GM23338 (cell line): Measurements from ENCODE around the gene SIN3B. TPM values are rescaled to one million over a fixed set of nuclear protein-coding genes. Genes with fewer than 3 reads are reported as not detected.
A peak's percentile ranks its signal among the peaks of the same experiment; 100 is the strongest.

Source experiments
- ATAC-seq: fragments of 200-7000 bp; cut with Tn5 transposase; 3 replicates; pipeline ENCODE4 v1.9.1; 2020
- DNase-seq: peaks from one replicate; pipeline ENCODE4 v3.0.0-alpha.2; 2015; ENCODE audit warnings: low spot score
- H2AFZ ChIP-seq: fragments of 200-600 bp; sonication (generic); 2 replicates; pipeline ENCODE4 v1.8.0; 2016; ENCODE audit warnings: antibody characterized with exemption, mild to moderate bottlenecking, moderate library complexity
- H3F3A ChIP-seq: fragments of 200-600 bp; sonication (generic); replicated peaks from 2 replicates; pipeline ENCODE4 v1.8.0; 2017; ENCODE audit warnings: antibody characterized with exemption, mixed run types, low read depth
- H3K27ac ChIP-seq: fragments of 200-600 bp; sonication (generic); 2 replicates; pipeline ENCODE4 v1.6.1; 2016; ENCODE audit warnings: low read depth
- H3K27me3 ChIP-seq: fragments of 200-600 bp; sonication (generic); 2 replicates; pipeline ENCODE4 v1.8.0; 2016; ENCODE audit warnings: mild to moderate bottlenecking, mixed run types, moderate library complexity; ENCODE audit not compliant: insufficient read depth
- H3K36me3 ChIP-seq: fragments of 200-600 bp; sonication (generic); 2 replicates; pipeline ENCODE4 v1.8.0; 2016; ENCODE audit warnings: mild to moderate bottlenecking; ENCODE audit not compliant: insufficient read depth
- H3K4me1 ChIP-seq: fragments of 200-600 bp; sonication (generic); 2 replicates; pipeline ENCODE4 v1.8.0; 2016; ENCODE audit warnings: mild to moderate bottlenecking, moderate library complexity; ENCODE audit not compliant: insufficient read depth
- H3K4me2 ChIP-seq: fragments of 200-600 bp; sonication (generic); 2 replicates; pipeline ENCODE4 v1.7.1; 2017; ENCODE audit warnings: mixed run types
- H3K4me3 ChIP-seq: fragments of 200-600 bp; sonication (generic); 2 replicates; pipeline ENCODE4 v1.6.1; 2016; ENCODE audit warnings: mixed run types
- H3K79me2 ChIP-seq: fragments of 200-600 bp; sonication (generic); replicated peaks from 2 replicates; pipeline ENCODE4 v1.8.0; 2017; ENCODE audit warnings: mild to moderate bottlenecking; ENCODE audit not compliant: insufficient read depth
- H3K9me2 ChIP-seq: fragments of 200-600 bp; sonication (generic); 2 replicates; pipeline ENCODE4 v1.8.0; 2017; ENCODE audit not compliant: insufficient read depth
- H4K20me1 ChIP-seq: fragments of 200-600 bp; sonication (generic); replicated peaks from 2 replicates; pipeline ENCODE4 v1.8.0; 2017; ENCODE audit warnings: mild to moderate bottlenecking; ENCODE audit not compliant: insufficient read depth
- H3K27ac Mint-ChIP-seq: 2 replicates; pipeline ENCODE4 v1.8.0; 2020; ENCODE audit warnings: inconsistent platforms, mild to moderate bottlenecking, moderate library complexity, mixed read lengths
- H3K27me3 Mint-ChIP-seq: 3 replicates; pipeline ENCODE4 v1.8.0; 2022; ENCODE audit warnings: low read depth, mild to moderate bottlenecking, moderate library complexity, mixed read lengths, inconsistent platforms; ENCODE audit not compliant: insufficient read depth, poor library complexity
- H3K36me3 Mint-ChIP-seq: 3 replicates; pipeline ENCODE4 v1.8.0; 2021; ENCODE audit warnings: low read depth, mild to moderate bottlenecking, inconsistent platforms, moderate library complexity, mixed read lengths
- H3K4me1 Mint-ChIP-seq: 3 replicates; pipeline ENCODE4 v1.8.0; 2020; ENCODE audit warnings: mild to moderate bottlenecking, inconsistent platforms, mixed read lengths
- H3K4me3 Mint-ChIP-seq: 3 replicates; pipeline ENCODE4 v1.8.0; 2021; ENCODE audit warnings: moderate library complexity, mild to moderate bottlenecking, inconsistent platforms, mixed read lengths
- H3K9me3 Mint-ChIP-seq: 3 replicates; pipeline ENCODE4 v1.8.0; 2020; ENCODE audit warnings: moderate library complexity, mild to moderate bottlenecking, inconsistent platforms, mixed read lengths
- EZH2 ChIP-seq: fragments of 200-600 bp; sonication (generic); IDR thresholded peaks from one replicate; pipeline ENCODE4 v1.8.0; 2017; ENCODE audit warnings: antibody characterized with exemption, mild to moderate bottlenecking, low read depth; ENCODE audit not compliant: unreplicated experiment
- EZH2phosphoT487 ChIP-seq: fragments of 200-600 bp; sonication (generic); IDR thresholded peaks from one replicate; pipeline ENCODE4 v1.8.1; 2018; ENCODE audit warnings: antibody characterized with exemption; ENCODE audit not compliant: unreplicated experiment
- JUNB ChIP-seq: IDR thresholded peaks from one replicate; pipeline ENCODE4 v1.6.1; 2016; ENCODE audit warnings: antibody characterized with exemption; ENCODE audit not compliant: unreplicated experiment
- NANOG ChIP-seq: IDR thresholded peaks from 2 replicates; pipeline ENCODE4 v1.6.1; 2016; ENCODE audit warnings: antibody characterized with exemption, borderline replicate concordance
- POLR2AphosphoS5 ChIP-seq: IDR thresholded peaks from 2 replicates; pipeline ENCODE4 v1.6.1; 2016; ENCODE audit warnings: antibody characterized with exemption, low read depth
- STAT1 ChIP-seq: IDR thresholded peaks from one replicate; pipeline ENCODE4 v1.6.1; 2016; ENCODE audit warnings: antibody characterized with exemption; ENCODE audit not compliant: unreplicated experiment
- polyA plus RNA-seq: library from polyadenylated mRNA; unstranded; fragments of >200 nt; fragmentation: Nextera tagmentation; extraction: Ambion mirVana; gene quantifications from 2 replicates; pipeline ENCODE4 v1.2.1, GENCODE V29; 2016
- total RNA-seq: library from RNA; depleted of rRNA; stranded (reverse); fragments of >200 nt; shearing (Covaris generic); gene quantifications from 2 replicates; pipeline ENCODE4 v1.2.3, GENCODE V29; 2014
- TF ChIP-seq, protein P1 (sequence below), 2 experiments: fragments of 200-600 bp in 1 of 2; sonication (generic) in 1 of 2; conservative IDR thresholded peaks; 2 replicates each; pipeline versions ENCODE4 v1.5.1 to v1.6.1; 2016 to 2017; ENCODE audit warnings: antibody characterized with exemption in 2 of 2, low read depth in 2 of 2, mild to moderate bottlenecking in 2 of 2, moderate library complexity in 1 of 2
- TF ChIP-seq, protein P2 (sequence below): IDR thresholded peaks from one replicate; pipeline ENCODE4 v1.6.1; 2018; ENCODE audit warnings: antibody characterized with exemption; ENCODE audit not compliant: unreplicated experiment

Gene SIN3B
- total and polyA plus RNA-seq, 2 experiments from 2014 or later, result 37.6 to 68.6 TPM

DNA sequence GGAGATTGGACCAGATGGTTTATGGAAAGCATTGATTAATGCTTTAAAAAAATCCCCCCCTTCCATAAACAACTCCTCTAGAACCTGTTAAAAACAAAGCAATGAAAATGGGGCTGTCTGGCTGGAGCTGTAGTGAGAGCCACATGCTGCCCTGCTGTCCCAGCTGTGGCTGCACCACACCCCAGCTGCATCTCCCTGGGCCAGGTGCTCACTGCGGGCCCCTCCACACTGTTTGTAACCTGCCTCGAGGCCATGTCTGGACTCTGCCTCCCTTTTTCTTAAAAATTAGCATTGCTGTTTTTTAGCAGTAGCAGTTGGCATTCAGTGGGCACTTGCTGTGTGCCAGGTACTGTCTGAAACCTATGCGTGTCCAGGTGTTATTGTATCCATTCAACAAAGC, 44.4 kb downstream of the SIN3B start:
- Histone ChIP-seq H3K79me2 (peaks cover 15% of the 10 kb centered on the region), H3K4me3 (no peak overlapping the region), H4K20me1 (no peaks in the 10 kb centered on the region; the same call in 1 of the 2 replicates), H3K27me3 (no peaks in the 10 kb centered on the region), H3K27ac (0 out of 2 replicates have a peak overlapping the region, but pooled peaks have one; percentile 45), H2AFZ (no peak overlapping the region), H3K4me1 (no peaks in the 10 kb centered on the region), H3K9me2 (no peaks in the 10 kb centered on the region), H3K36me3 (peaks cover 10% of the 10 kb centered on the region), H3F3A (no peaks in the 10 kb centered on the region), H3K4me2 (no peak overlapping the region)
- H3K27ac Mint-ChIP-seq, result no peak overlapping the region
- H3K4me1 Mint-ChIP-seq, result no peaks in the 10 kb centered on the region
- TF ChIP-seq, protein P1, sequence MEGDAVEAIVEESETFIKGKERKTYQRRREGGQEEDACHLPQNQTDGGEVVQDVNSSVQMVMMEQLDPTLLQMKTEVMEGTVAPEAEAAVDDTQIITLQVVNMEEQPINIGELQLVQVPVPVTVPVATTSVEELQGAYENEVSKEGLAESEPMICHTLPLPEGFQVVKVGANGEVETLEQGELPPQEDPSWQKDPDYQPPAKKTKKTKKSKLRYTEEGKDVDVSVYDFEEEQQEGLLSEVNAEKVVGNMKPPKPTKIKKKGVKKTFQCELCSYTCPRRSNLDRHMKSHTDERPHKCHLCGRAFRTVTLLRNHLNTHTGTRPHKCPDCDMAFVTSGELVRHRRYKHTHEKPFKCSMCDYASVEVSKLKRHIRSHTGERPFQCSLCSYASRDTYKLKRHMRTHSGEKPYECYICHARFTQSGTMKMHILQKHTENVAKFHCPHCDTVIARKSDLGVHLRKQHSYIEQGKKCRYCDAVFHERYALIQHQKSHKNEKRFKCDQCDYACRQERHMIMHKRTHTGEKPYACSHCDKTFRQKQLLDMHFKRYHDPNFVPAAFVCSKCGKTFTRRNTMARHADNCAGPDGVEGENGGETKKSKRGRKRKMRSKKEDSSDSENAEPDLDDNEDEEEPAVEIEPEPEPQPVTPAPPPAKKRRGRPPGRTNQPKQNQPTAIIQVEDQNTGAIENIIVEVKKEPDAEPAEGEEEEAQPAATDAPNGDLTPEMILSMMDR (conservative IDR thresholded peaks at IDR 0.05; ENCODE audit: low read depth in 2 of 2), result no peak
- TF ChIP-seq EZH2phosphoT487 (no peak), POLR2AphosphoS5 (no peak), JUNB (no peak)
- TF ChIP-seq, protein P2, sequence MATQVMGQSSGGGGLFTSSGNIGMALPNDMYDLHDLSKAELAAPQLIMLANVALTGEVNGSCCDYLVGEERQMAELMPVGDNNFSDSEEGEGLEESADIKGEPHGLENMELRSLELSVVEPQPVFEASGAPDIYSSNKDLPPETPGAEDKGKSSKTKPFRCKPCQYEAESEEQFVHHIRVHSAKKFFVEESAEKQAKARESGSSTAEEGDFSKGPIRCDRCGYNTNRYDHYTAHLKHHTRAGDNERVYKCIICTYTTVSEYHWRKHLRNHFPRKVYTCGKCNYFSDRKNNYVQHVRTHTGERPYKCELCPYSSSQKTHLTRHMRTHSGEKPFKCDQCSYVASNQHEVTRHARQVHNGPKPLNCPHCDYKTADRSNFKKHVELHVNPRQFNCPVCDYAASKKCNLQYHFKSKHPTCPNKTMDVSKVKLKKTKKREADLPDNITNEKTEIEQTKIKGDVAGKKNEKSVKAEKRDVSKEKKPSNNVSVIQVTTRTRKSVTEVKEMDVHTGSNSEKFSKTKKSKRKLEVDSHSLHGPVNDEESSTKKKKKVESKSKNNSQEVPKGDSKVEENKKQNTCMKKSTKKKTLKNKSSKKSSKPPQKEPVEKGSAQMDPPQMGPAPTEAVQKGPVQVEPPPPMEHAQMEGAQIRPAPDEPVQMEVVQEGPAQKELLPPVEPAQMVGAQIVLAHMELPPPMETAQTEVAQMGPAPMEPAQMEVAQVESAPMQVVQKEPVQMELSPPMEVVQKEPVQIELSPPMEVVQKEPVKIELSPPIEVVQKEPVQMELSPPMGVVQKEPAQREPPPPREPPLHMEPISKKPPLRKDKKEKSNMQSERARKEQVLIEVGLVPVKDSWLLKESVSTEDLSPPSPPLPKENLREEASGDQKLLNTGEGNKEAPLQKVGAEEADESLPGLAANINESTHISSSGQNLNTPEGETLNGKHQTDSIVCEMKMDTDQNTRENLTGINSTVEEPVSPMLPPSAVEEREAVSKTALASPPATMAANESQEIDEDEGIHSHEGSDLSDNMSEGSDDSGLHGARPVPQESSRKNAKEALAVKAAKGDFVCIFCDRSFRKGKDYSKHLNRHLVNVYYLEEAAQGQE, result no peak
- DNase-seq (no peak), ATAC-seq (no peak; the same call in 2 of the 3 replicates)
- H3K36me3 Mint-ChIP-seq, result peaks cover 60% of the 10 kb centered on the region
- no peak overlapping the region for H3K4me3 Mint-ChIP-seq
- peaks cover 9% of the 10 kb centered on the region for H3K27me3 Mint-ChIP-seq
- H3K9me3 Mint-ChIP-seq, result peaks cover 5% of the 10 kb centered on the region; the same call in 2 of the 3 replicates

DNA sequence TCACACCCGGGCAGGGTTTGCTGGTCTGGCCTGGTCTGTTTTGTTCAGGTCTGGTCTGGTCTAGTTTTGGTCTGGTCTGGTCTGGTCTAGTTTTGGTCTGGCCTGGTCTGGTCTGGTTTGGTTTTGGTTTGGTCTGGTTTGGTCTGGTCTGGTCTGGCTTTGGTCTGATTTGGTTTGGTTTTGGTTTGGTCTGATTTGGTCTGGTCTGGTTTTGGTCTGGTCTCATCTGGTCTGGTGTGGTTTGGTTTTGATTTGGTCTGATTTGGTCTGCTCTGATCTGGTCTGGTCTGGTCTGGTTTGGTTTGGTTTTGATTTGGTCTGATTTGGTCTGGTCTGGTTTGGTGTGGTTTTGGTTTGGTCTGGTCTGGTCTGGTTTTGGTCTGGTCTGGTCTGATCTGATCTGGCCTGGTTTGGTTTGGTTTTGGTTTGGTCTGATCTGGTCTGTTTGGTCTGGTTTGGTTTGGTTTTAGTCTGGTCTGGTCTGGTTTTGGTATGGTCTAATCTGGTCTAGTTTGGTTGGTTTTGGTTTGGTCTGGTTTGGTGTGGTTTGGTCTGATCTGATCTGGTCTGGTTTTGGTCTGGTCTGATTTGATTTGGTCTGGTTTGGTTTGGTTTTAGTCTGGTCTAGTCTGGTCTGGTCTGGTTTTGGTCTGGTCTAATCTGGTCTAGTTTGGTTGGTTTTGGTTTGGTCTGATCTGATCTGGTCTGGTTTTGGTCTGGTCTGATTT, 45.2 kb downstream of the SIN3B start:
- H3K27me3 Mint-ChIP-seq, result peaks cover 9% of the 10 kb centered on the region
- Histone ChIP-seq H2AFZ (no peak overlapping the region), H3F3A (no peaks in the 10 kb centered on the region), H3K36me3 (peaks cover 10% of the 10 kb centered on the region), H3K27me3 (no peaks in the 10 kb centered on the region), H4K20me1 (no peaks in the 10 kb centered on the region; the same call in 1 of the 2 replicates), H3K4me3 (no peak overlapping the region), H3K9me2 (no peaks in the 10 kb centered on the region), H3K79me2 (peaks cover 15% of the 10 kb centered on the region), H3K4me2 (no peak overlapping the region), H3K27ac (peak overlapping the region; percentile 45; the same call in 1 of the 2 replicates), H3K4me1 (no peaks in the 10 kb centered on the region)
- no peak overlapping the region for H3K4me3 Mint-ChIP-seq
- peak overlapping the region; percentile 90 for H3K27ac Mint-ChIP-seq
- H3K36me3 Mint-ChIP-seq, result peaks cover 65% of the 10 kb centered on the region
- DNase-seq (no peak), ATAC-seq (no peak)
- peaks cover 5% of the 10 kb centered on the region; the same call in 2 of the 3 replicates for H3K9me3 Mint-ChIP-seq
- no peaks in the 10 kb centered on the region for H3K4me1 Mint-ChIP-seq
- TF ChIP-seq EZH2 (no peak), EZH2phosphoT487 (no peak), STAT1 (no peak), NANOG (no peak)
- TF ChIP-seq, protein P1 (conservative IDR thresholded peaks at IDR 0.05; ENCODE audit: low read depth in 2 of 2), result no peak
